NCI-H226 (cell line): ENCODE data around the gene PHACTR2.
"Not testable (repeated sequence)": the region's sequence is repeated elsewhere in the genome, so short reads cannot be mapped to it uniquely, and the experiment has no call there.

Source experiments
- DNase-seq: peaks from one replicate; pipeline ENCODE4 v3.0.0-alpha.2; 2015

The PHACTR2 gene

GRCh38 chr6:143873600-143873999, 195.8 kb downstream of the PHACTR2 start:
- not testable (repeated sequence) for DNase-seq

GRCh38 chr6:143874503-143874902, 196.7 kb downstream of the PHACTR2 start:
- not testable (repeated sequence) for DNase-seq

DNA sequence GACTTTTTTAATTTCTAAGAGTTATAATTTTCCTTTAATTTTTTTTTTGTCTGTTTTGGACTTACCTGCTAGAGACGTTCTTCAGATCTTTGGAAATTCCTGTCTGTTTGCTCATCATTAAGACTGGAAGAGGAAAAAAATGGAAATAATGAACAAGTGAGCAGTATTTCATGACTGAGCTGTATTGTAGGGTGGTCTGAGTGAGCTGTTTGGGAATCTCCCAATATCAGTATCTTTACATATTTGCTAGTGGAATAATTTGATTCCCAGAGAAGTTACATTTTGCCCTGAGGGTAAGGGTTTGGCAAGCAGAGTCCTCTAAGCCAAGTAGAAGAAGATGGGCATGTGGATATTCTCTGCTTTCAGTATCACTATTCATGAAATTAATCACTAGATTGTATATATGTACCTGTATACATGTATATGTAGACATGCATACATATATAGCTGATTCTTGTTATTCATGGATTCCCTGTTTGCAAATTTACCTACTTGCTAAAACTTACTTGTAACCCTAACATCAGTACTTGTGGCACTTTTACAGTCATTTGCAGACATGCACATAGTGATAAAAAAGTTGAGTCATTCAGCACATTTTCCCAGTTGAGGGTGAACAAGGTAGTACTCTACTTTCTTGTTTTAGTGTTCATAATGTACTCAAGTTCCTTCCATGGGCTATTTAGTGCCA, 200.0 kb downstream of the PHACTR2 start:
- DNase-seq = peak; percentile 41

DNA sequence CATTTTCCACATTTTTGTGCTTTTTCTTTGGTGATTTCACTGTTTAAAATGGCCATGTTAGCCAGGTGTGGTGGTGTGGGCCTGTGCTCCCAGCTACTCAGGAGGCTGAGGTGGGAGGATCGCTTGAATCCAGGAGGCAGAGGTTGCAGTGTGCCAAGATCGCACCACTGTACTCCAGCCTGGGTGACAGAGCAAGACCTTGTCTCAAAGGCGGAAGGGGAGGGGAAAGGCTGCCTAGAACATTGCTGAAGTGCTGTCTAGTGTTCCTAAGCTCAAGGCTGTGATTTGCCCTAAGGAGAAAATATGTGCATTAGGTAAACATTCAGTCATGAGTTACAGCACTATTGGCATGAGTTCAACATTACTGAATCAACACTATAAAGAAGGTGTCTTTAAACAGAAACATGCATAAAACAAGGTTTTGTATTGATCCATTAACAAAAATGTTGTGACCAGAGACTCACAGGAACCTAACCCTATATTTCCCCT, 200.6 kb downstream of the PHACTR2 start:
- peak; percentile 55 for DNase-seq

- DNase-seq = no peak
Observed at GRCh38 chr6:143880412-143880811, 202.6 kb downstream of the PHACTR2 start.
